Measurements from ENCODE around the gene FAM83F. TPM values are rescaled to one million over a fixed set of nuclear protein-coding genes. Genes with fewer than 3 reads are reported as not detected.
"Not testable (repeated sequence)": the region's sequence is repeated elsewhere in the genome, so short reads cannot be mapped to it uniquely, and the experiment has no call there.

FAM83F gene
- total RNA-seq, result 0.17 and 0.23 TPM in 2 replicates

- Mint-ChIP-seq H3K4me3 (peak within 1 kb of the TSS; percentile 56), H3K27me3 (peaks cover 42% of the 10 kb centered on the region), H3K4me1 (peaks cover 5% of the 10 kb centered on the region), H3K36me3 (ENCODE audit: low read depth) (no peaks in the 10 kb centered on the region), H3K27ac (peak within 1 kb of the TSS; percentile 31), H3K9me3 (no peaks in the 10 kb centered on the region)
- peak; percentile 82 for DNase-seq
- intact Hi-C loops (cut with micrococcal nuclease), result loop anchor here (5.0 kb wide), 1 partner anchor 37 kb away; no protein-coding TSS in a partner anchor
These were observed at the start of gene FAM83F for GRCh38 chr22:39994566-39995392. Gene FAM83F, plus strand, starts transcription at chr22:39994954. Its CDS starts 89 bp downstream, at chr22:39995043.

GRCh38 chr22:39946126-39946502, 48.6 kb upstream of the FAM83F start:
- Mint-ChIP-seq H3K9me3 (no peaks in the 10 kb centered on the region), H3K27me3 (no peaks in the 10 kb centered on the region), H3K36me3 (ENCODE audit: low read depth) (peaks cover 39% of the 10 kb centered on the region), H3K4me1 (peaks cover 68% of the 10 kb centered on the region), H3K4me3 (no peak overlapping the region), H3K27ac (no peak overlapping the region)
- intact Hi-C loops (cut with micrococcal nuclease), result no loop called here
- no peak for DNase-seq

- Mint-ChIP-seq H3K4me3 (peak overlapping the region; percentile 21), H3K4me1 (peaks cover 69% of the 10 kb centered on the region), H3K27ac (peak overlapping the region; percentile 10), H3K27me3 (no peaks in the 10 kb centered on the region), H3K36me3 (ENCODE audit: low read depth) (peaks cover 42% of the 10 kb centered on the region), H3K9me3 (no peaks in the 10 kb centered on the region)
- DNase-seq, result no peak
- intact Hi-C loops (cut with micrococcal nuclease), result no loop called here
These were observed 48.1 kb upstream of the FAM83F start for GRCh38 chr22:39946503-39947219.

- DNase-seq, result no peak
- no peak overlapping the region for H3K4me3 Mint-ChIP-seq
- no peaks in the 10 kb centered on the region for H3K9me3 Mint-ChIP-seq
- H3K27ac Mint-ChIP-seq, result peak overlapping the region; percentile 1
- intact Hi-C loops (cut with micrococcal nuclease), result no loop called here
- H3K36me3 Mint-ChIP-seq (ENCODE audit: low read depth), result peaks cover 43% of the 10 kb centered on the region
- H3K4me1 Mint-ChIP-seq, result peaks cover 67% of the 10 kb centered on the region
- no peaks in the 10 kb centered on the region for H3K27me3 Mint-ChIP-seq
These were observed 47.2 kb upstream of the FAM83F start for GRCh38 chr22:39947220-39948216.

- no peak overlapping the region for H3K4me3 Mint-ChIP-seq
- intact Hi-C loops (cut with micrococcal nuclease), result no loop called here
- H3K36me3 Mint-ChIP-seq (ENCODE audit: low read depth), result peaks cover 56% of the 10 kb centered on the region
- H3K27ac Mint-ChIP-seq, result peak overlapping the region; percentile 1
- DNase-seq, result no peak
- H3K27me3 Mint-ChIP-seq, result no peaks in the 10 kb centered on the region
- no peaks in the 10 kb centered on the region for H3K9me3 Mint-ChIP-seq
- H3K4me1 Mint-ChIP-seq, result peaks cover 63% of the 10 kb centered on the region
These were observed 44.6 kb upstream of the FAM83F start for GRCh38 chr22:39949964-39950737.

GRCh38 chr22:39951603-39952293, 43.0 kb upstream of the FAM83F start:
- H3K27me3 Mint-ChIP-seq; H3K9me3 Mint-ChIP-seq; intact Hi-C loops (cut with micrococcal nuclease): not testable (repeated sequence)
- peak; percentile 67 for DNase-seq
- H3K4me1 Mint-ChIP-seq, result peaks cover 64% of the 10 kb centered on the region
- peak overlapping the region; percentile 59 for H3K27ac Mint-ChIP-seq
- peaks cover 66% of the 10 kb centered on the region for H3K36me3 Mint-ChIP-seq (ENCODE audit: low read depth)
- peak overlapping the region; percentile 44 for H3K4me3 Mint-ChIP-seq

- Mint-ChIP-seq H3K9me3 (no peaks in the 10 kb centered on the region), H3K36me3 (ENCODE audit: low read depth) (peaks cover 68% of the 10 kb centered on the region), H3K27me3 (no peaks in the 10 kb centered on the region), H3K27ac (peak overlapping the region; percentile 72), H3K4me3 (peak overlapping the region; percentile 48), H3K4me1 (peaks cover 64% of the 10 kb centered on the region)
- intact Hi-C loops (cut with micrococcal nuclease), result no loop called here
- DNase-seq, result no peak
These were observed 42.4 kb upstream of the FAM83F start for GRCh38 chr22:39952347-39952746.

- Mint-ChIP-seq H3K27me3 (no peaks in the 10 kb centered on the region), H3K36me3 (ENCODE audit: low read depth) (peaks cover 73% of the 10 kb centered on the region), H3K27ac (peak overlapping the region; percentile 48), H3K4me3 (peak overlapping the region; percentile 8), H3K4me1 (peaks cover 68% of the 10 kb centered on the region), H3K9me3 (no peaks in the 10 kb centered on the region)
- intact Hi-C loops (cut with micrococcal nuclease), result no loop called here
- no peak for DNase-seq
These were observed 41.7 kb upstream of the FAM83F start for GRCh38 chr22:39953101-39953500.

GRCh38 chr22:39954584-39955055, 40.1 kb upstream of the FAM83F start:
- no peak overlapping the region for H3K27ac Mint-ChIP-seq
- DNase-seq, result peak; percentile 69

GRCh38 chr22:39955675-39956074, 39.1 kb upstream of the FAM83F start:
- DNase-seq, result no peak
- Mint-ChIP-seq H3K9me3 (no peaks in the 10 kb centered on the region), H3K4me1 (peaks cover 73% of the 10 kb centered on the region), H3K36me3 (ENCODE audit: low read depth) (peaks cover 75% of the 10 kb centered on the region), H3K27me3 (no peaks in the 10 kb centered on the region), H3K4me3 (no peak overlapping the region), H3K27ac (peak overlapping the region; percentile 27)
- intact Hi-C loops (cut with micrococcal nuclease), result loop anchor here (5.0 kb wide), 1 partner anchor 37 kb away; the partner anchor contains the start of gene FAM83F

More at GRCh38 chr22:39954584-39955055, 40.1 kb upstream of the FAM83F start:
- Mint-ChIP-seq H3K27me3 (no peaks in the 10 kb centered on the region), H3K36me3 (ENCODE audit: low read depth) (peaks cover 76% of the 10 kb centered on the region), H3K4me1 (peaks cover 73% of the 10 kb centered on the region), H3K9me3 (no peaks in the 10 kb centered on the region), H3K4me3 (no peak overlapping the region)
- intact Hi-C loops (cut with micrococcal nuclease), result loop anchor here (5.0 kb wide), 1 partner anchor 38 kb away; the partner anchor contains the start of gene FAM83F

GRCh38 chr22:39956932-39957664, 37.7 kb upstream of the FAM83F start:
- DNase-seq, result no peak
- intact Hi-C loops (cut with micrococcal nuclease), result loop anchor here (5.0 kb wide), 1 partner anchor 35 kb away; the partner anchor contains the start of gene FAM83F
- Mint-ChIP-seq H3K9me3 (no peaks in the 10 kb centered on the region), H3K27me3 (no peaks in the 10 kb centered on the region), H3K27ac (no peak overlapping the region), H3K4me3 (no peak overlapping the region), H3K4me1 (peaks cover 75% of the 10 kb centered on the region), H3K36me3 (ENCODE audit: low read depth) (peaks cover 76% of the 10 kb centered on the region)
